HG02610 (cell line): Measurements from ENCODE around the gene SMG7.

Source experiments
- ATAC-seq: cut with Tn5 transposase; IDR thresholded peaks from one replicate; pipeline ENCODE4 v1.9.1; 2021; ENCODE audit warnings: mild to moderate bottlenecking, moderate library complexity; ENCODE audit not compliant: unreplicated experiment

SMG7 gene

DNA sequence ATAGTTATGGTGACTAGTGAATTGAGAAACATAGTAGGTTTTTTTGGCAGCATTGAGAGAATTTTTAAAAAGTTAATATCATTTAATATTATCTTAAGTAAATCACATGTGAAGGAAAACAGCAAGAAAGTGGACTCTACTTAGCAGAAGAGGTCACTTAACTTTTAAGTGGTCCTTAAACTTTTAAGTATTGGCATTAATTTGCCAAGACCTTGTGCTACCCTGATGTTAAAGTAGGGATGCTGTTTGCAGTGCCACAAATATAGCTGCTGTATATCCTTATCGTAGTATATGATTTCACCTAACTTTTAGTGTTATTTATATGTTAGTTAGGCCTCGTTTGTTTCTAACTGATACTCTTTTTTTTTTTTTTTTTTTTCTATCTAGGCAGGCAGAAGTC lies 40.2 kb downstream of the SMG7 start:
- no peak for ATAC-seq

DNA sequence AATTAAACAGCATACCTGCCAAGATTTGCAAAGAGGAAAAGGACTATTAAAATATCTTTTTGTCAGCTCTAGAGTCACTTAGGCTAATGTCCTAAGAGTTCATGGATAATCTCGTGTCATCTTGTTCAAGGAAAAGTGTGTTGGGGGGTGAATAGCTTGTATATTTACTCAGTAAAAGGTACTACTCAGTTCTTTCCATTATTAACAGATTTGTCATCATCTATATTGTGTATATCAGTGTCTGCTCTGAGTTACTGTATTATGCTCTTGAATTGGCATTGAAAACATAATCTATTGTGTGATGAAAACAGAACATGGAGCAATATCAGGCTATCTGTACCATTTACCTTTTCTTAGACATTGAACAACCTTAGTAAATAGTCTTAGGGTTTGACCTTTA lies 41.9 kb downstream of the SMG7 start:
- no peak for ATAC-seq

GRCh38 chr1:183515002-183515689 lies 42.8 kb downstream of the SMG7 start:
- no peak for ATAC-seq

DNA sequence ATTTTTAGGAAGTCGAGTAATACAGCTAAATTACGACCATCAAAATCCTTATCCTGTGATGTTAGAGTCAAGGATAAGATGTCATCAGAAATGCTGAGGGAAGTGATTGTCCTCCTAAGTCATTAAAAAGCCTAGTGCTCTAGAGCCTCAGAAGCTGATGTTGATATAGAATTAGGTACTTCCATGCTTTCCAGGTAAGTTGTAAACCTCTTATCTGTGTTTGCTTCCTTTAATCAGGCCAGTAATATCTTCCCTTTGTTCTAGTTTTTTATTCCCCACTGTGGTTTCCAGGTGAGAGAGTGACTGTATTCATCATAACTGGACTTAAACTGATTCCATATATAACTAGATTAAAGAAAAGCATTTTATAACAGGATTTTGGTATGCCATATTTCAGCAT lies 44.4 kb downstream of the SMG7 start:
- no peak for ATAC-seq

- no peak for ATAC-seq
Measured at GRCh38 chr1:183517401-183517800, 45.1 kb downstream of the SMG7 start.

- no peak for ATAC-seq
Measured at GRCh38 chr1:183520379-183520778, 48.1 kb downstream of the SMG7 start.

- no peak for ATAC-seq
Measured at GRCh38 chr1:183522104-183522503, 49.8 kb downstream of the SMG7 start.

DNA sequence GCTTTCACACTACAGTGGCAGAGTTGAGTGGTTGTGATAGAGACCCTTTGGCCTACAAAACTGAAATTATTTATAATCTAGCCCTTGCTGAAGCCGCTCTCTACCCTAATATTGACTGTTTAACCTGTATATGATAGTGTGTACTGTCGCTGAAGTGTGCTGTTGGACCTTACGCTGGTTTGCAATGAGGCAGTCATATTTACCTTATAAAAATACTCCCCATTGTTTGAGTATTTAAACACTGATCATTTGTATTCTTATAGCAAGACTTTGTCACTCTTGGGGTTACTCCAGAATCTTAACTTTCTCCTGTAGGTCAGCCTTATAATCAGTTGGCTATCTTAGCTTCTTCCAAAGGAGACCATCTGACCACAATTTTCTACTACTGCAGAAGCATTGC lies 56.3 kb downstream of the SMG7 start:
- no peak for ATAC-seq

DNA sequence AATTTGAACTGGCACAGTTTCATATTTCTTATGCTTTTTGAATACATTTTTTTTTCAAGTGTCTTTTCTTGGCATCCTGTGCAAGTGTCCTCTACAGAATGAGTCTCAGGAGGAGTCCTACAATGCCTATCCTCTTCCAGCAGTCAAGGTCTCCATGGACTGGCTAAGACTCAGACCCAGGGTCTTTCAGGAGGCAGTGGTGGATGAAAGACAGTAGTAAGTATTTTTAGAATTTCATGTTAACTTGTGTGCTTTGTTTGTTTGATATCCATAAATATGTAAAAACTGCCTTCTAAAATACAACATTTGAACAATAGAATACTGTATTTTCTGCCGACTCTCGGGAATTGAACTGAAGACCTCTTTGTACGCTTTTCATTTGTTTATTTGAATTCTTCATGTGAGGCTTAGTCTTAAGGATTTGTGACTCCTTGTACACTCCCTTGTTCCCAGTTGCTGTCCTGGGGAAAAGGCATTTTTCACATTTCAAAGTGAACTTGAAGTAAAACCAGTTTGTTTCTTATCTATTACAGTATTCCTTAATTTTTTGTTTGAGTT lies 61.4 kb downstream of the SMG7 start:
- ATAC-seq, result no peak

DNA sequence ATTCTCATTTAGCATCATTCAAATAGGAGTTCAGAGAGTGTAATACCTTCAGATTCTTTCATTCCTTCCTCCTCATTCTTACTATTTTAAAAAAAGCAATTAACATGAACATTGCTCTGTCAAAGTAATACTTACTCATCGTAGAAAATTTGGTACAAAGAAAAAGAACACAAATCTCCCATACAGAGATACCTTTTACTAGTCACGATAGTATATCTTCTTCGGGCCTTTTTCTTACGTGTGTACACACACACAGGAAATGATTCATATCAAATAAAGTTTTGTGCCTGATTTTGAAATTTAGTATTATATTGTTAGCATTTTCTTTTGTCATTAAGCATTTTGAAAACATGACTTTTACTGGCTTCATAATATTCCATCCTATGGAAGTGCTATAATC lies 65.1 kb downstream of the SMG7 start:
- no peak for ATAC-seq

DNA sequence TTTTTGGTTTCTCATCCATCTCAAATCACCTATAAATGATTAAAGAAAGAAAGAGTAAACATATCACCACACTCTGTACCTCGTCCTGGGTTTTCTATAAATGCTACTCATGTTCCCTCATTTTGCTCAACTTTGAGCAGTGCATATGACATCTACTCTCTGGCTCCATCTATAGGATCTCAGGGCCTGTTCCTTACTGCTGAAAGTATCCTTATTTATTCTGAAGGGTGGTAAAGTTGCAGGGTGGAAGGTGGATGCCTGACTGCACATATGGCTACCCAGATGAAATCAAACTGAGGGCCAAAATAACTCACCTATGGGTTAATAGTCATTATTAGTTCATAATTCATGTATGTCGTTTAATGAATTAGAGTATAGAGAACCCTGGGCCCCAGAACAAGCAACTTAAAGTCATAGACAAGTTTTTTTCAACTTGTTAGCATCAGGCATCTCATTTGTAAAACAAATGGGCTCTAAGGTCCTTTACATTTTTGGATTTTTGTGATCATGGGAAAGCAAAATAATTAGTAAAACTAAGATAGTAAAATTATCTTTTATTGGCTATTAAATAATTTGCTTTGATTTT lies 71.4 kb downstream of the SMG7 start:
- ATAC-seq, result no peak

DNA sequence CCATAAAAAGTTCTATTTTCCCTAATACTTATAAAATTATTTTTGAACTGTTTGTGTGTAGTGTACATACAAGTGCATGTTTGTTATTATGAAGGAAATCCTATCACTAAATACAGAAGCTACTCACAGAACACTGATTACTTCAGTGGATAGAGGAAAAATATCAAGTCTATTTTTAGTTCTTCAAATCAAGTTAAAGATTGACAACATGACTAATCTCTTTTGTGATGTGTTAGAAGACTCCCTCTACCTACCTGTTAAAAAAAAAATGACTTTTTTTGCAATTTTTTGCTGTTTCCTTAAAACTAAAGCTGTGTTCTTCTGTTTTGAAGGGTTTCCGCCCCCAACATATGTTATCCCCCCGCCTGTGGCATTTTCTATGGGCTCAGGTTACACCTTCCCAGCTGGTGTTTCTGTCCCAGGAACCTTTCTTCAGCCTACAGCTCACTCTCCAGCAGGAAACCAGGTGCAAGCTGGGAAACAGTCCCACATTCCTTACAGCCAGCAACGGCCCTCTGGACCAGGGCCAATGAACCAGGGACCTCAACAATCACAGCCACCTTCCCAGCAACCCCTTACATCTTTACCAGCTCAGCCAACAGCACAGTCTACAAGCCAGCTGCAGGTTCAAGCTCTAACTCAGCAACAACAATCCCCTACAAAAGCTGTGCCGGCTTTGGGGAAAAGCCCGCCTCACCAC lies 72.4 kb downstream of the SMG7 start:
- no peak for ATAC-seq

DNA sequence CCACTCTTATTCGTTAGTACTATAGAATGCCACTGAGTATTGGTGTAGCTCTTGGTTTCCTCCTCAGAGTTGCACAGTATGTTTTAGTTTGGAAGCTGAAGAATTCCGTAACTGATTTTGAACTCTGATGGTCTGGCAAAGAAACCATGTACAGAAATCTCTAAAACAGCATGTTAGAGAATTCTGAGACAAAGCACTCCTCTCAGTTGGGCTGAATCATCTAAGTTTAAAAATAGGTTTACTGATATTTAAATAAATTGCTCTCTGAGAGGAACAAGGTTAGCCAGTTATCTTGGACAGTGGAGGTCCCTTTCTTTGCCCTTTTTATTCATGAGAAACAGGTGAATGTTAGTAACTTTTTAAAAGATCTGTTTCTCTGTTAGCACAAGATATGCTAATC lies 74.1 kb downstream of the SMG7 start:
- no peak for ATAC-seq

- ATAC-seq, result peak; percentile 56
Measured at GRCh38 chr1:183548116-183548515, 75.8 kb downstream of the SMG7 start.

- ATAC-seq, result no peak
Measured at GRCh38 chr1:183550915-183551314, 78.6 kb downstream of the SMG7 start.

DNA sequence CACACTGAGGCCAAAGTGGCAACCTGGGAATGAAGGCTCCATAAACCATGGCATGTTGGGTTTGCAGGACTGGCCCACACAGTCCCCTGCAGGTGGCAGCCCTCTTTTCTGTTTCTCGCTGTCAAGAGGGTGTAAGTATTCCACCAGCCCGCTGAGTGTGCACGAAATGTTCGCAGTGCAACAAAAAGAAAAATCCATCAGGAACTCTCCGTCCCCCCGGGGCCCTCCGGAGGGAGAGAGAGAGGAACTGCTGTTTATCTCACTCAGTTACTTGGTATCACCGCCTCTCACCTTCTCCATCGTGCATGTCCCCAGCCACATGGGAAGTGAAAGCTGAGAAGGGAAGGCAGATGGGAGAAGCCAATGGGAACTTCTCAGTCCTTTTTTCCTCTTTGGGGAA lies 79.6 kb downstream of the SMG7 start:
- ATAC-seq, result no peak

DNA sequence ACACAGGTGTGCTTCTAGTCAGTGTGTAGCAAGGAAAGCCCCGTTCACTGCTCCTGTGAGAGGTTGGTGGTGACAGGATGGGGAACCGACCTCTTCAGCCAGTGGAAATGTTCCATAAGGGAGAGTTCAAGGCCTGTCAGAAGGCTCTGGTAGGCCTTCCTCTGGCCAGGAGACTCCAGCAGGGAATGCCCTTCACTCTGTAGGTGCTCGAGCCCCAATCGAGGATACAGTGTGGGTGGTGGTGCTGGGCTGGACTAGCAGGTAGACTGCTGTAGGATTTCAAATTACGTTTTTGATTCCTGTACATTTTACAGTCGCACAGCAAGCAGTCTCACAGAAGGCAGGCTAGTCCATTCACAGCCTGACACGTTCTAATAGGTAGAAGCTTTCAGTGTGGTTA lies 80.1 kb downstream of the SMG7 start:
- ATAC-seq, result no peak

- ATAC-seq, result no peak
Measured at GRCh38 chr1:183552891-183553290, 80.6 kb downstream of the SMG7 start.

DNA sequence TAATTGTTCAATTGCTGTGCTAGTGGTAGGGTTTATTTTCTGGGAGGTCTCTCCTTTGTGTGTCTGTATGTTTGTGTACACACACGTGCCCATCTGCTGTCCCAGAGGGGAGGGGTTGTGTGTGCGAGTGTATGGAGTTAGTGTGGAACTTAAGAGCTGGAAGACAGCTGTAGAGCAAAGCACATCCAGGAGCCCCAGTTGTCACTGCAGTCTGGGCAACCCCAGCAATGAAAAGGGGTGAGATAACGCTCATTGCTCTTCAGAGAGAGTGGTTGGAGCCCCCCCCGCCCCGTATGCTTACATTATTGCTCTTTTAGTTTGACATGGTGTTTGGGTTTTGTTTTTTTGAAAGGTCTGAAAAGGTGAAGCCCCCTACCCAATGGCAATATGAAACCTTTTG lies 81.0 kb downstream of the SMG7 start:
- ATAC-seq, result no peak

DNA sequence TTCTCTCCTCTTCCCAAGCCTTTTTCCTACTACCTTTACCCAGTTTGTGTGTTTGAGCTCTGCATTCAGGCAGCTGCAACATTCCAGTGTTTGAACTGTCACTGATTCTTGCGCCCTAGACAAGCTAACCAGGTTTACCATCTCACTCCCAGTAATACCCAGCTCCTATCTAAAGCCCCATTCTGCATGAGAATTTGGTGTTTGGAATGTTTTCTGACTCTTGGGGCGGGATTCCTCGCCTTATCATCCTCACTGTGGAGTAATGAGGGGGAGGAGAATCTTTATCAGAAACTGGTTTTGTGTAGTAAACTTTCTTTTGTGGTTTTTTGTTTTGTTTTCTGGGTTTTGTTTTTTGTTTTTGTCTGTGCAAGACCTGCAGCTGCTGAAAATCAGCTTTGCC lies 81.5 kb downstream of the SMG7 start:
- ATAC-seq, result no peak

- ATAC-seq, result no peak
Measured at GRCh38 chr1:183554577-183554976, 82.3 kb downstream of the SMG7 start.

- no peak for ATAC-seq
Measured at GRCh38 chr1:183559061-183559460, 86.8 kb downstream of the SMG7 start.
